Sigmoid colon (tissue), 7 donors: Measurements from ENCODE around the gene PXT1. TPM values are rescaled to one million over a fixed set of nuclear protein-coding genes. Genes with fewer than 3 reads are reported as not detected.

Experiments
- DNase-seq: peaks from one replicate; pipeline ENCODE4 v3.0.0-alpha.2; 2019
- H3K27ac ChIP-seq, 4 donors: fragments of 200-600 bp; sonication (generic); one replicate each; pipeline ENCODE4 v1.5.1; 2016 to 2019; ENCODE audit warnings: mild to moderate bottlenecking in 1 of 4
- H3K27me3 ChIP-seq, 3 donors: fragments of 200-600 bp; sonication (generic); one replicate each; pipeline ENCODE4 v1.5.1; 2019; ENCODE audit warnings: mild to moderate bottlenecking in 1 of 3
- H3K36me3 ChIP-seq, 4 donors: fragments of 200-600 bp; sonication (generic); one replicate each; pipeline ENCODE4 v1.5.1; 2016 to 2019
- H3K4me1 ChIP-seq, 4 donors: fragments of 200-600 bp; sonication (generic); one replicate each; pipeline ENCODE4 v1.5.1; 2017 to 2019
- H3K4me3 ChIP-seq, 4 donors: fragments of 200-600 bp; sonication (generic); one replicate each; pipeline ENCODE4 v1.5.1; 2017 to 2019; ENCODE audit warnings: mild to moderate bottlenecking in 2 of 4, moderate library complexity in 1 of 4
- H3K9me3 ChIP-seq, 4 donors: fragments of 200-600 bp in 3 of 4; sonication (generic) in 3 of 4; one replicate each; pipeline versions ENCODE4 v1.5.1 to v1.6.1; 2013 to 2019
- EP300 ChIP-seq, 4 donors: sonication (generic); formaldehyde crosslinking; IDR thresholded peaks; one replicate each; pipeline ENCODE4 v1.6.1; 2017; ENCODE audit warnings: antibody characterized with exemption in 4 of 4
- POLR2A ChIP-seq, 2 donors: fragments of 450-650 bp; IDR thresholded peaks; one replicate each; pipeline ENCODE4 v1.6.1; 2016; ENCODE audit warnings: antibody characterized with exemption in 2 of 2, mild to moderate bottlenecking in 2 of 2, moderate library complexity in 2 of 2
- POLR2AphosphoS5 ChIP-seq, 4 donors: sonication (generic); formaldehyde crosslinking; IDR thresholded peaks; one replicate each; pipeline ENCODE4 v1.6.1; 2017; ENCODE audit warnings: antibody characterized with exemption in 4 of 4
- WGBS, 2 donors: extraction: QIAGEN DNeasy Blood & Tissue Kit; methylation state at CpG; one replicate each; pipeline ENCODE4 v1.1.7; 2013; 5-methylcytosine and 5-hydroxymethylcytosine counted together
- intact Hi-C: fragments of 100-400 bp; cut with DNase I; formaldehyde crosslinking; loops from one replicate; pipeline ENCODE4 v1.15.1; 2023
- polyA plus RNA-seq, 3 donors: library from polyadenylated mRNA; stranded (reverse); fragments of 200-250 nt; gene quantifications; one replicate each; pipeline ENCODE4 v1.2.3, GENCODE V29; 2013
- total RNA-seq, 4 donors: library from RNA; depleted of rRNA; stranded (reverse); fragments of >200 nt; gene quantifications; one replicate each; pipeline ENCODE4 v1.1.0, GENCODE V29; 2016
- TF ChIP-seq, protein P1 (sequence below), 4 experiments: fragments of 450-650 bp in 3 of 4; fragments of 200-600 bp in 1 of 4; IDR thresholded peaks; one replicate each; pipeline ENCODE4 v1.5.1; 2016 to 2019; ENCODE audit warnings: antibody characterized with exemption in 4 of 4, mild to moderate bottlenecking in 3 of 4, moderate library complexity in 2 of 4
- donor health status: healthy with polysubstance abuse.
- donor health status: Bipolar disorder and iron deficiency.
- donor health status: healthy.

Gene PXT1
- total and polyA plus RNA-seq, 7 donors, result not detected

DNA sequence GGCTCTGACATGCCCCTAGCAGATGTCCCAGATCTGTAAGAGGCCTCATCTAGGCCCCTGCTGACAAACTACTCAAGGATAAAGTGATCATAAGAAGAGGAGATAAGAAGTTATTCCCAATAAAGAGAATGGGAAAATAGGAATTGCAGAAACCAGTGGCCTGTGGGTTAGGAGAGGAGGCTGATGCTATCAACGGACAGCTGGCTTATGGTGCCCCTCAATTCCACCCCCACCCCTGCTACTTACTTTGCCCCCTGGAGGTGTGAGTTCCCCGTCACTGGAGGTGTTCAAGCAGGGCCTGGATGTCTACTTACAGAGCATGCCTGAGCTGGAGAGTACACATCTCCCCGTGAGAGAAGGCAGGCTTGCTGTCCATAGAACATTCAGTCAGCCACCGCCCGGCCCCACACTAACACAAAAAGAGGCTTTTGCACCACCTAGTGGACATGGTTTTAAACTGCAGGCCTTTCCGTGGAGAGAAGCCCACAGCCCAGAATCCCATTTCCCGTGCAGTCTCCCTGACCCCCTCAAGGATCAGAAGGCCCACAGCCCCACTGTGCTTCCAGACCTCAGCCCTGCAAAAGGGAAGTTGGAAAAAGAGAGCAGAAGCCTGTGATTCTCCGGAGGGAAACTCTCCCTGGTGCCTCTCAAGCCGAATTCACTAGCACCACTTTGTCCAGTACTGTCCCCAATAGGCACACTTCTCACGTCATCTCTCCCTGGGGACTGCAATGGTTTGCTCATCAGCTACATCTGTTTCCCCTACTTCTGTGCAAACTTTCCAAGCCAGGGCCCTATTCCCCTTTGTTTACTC is 82.2 kb downstream of the PXT1 start:
- Histone ChIP-seq H3K4me1 (peaks cover 0 to 17% (median 13%) of the 10 kb centered on the region in 4 donors), H3K36me3 (no peaks in the 10 kb centered on the region), H3K9me3 (no peaks in the 10 kb centered on the region), H3K4me3 (no peak overlapping the region), H3K27me3 (no peaks in the 10 kb centered on the region), H3K27ac (no peak overlapping the region)
- WGBS, 2 donors, result 22 to 25% methylated on average over 10 of the region's 10 CpGs
- DNase-seq, result peak; percentile 88
- TF ChIP-seq, protein P1, sequence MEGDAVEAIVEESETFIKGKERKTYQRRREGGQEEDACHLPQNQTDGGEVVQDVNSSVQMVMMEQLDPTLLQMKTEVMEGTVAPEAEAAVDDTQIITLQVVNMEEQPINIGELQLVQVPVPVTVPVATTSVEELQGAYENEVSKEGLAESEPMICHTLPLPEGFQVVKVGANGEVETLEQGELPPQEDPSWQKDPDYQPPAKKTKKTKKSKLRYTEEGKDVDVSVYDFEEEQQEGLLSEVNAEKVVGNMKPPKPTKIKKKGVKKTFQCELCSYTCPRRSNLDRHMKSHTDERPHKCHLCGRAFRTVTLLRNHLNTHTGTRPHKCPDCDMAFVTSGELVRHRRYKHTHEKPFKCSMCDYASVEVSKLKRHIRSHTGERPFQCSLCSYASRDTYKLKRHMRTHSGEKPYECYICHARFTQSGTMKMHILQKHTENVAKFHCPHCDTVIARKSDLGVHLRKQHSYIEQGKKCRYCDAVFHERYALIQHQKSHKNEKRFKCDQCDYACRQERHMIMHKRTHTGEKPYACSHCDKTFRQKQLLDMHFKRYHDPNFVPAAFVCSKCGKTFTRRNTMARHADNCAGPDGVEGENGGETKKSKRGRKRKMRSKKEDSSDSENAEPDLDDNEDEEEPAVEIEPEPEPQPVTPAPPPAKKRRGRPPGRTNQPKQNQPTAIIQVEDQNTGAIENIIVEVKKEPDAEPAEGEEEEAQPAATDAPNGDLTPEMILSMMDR (IDR thresholded peaks at IDR 0.05), result peak; percentile 69 to 86 (median 80)
- TF ChIP-seq POLR2A (IDR thresholded peaks at IDR 0.05) (no peak), POLR2AphosphoS5 (IDR thresholded peaks at IDR 0.05) (no peak), EP300 (IDR thresholded peaks at IDR 0.05) (no peak)
- intact Hi-C loops, result loop anchor here (2.0 to 5.0 kb wide), 3 partner anchors 18 to 238 kb away; no protein-coding TSS in a partner anchor

DNA sequence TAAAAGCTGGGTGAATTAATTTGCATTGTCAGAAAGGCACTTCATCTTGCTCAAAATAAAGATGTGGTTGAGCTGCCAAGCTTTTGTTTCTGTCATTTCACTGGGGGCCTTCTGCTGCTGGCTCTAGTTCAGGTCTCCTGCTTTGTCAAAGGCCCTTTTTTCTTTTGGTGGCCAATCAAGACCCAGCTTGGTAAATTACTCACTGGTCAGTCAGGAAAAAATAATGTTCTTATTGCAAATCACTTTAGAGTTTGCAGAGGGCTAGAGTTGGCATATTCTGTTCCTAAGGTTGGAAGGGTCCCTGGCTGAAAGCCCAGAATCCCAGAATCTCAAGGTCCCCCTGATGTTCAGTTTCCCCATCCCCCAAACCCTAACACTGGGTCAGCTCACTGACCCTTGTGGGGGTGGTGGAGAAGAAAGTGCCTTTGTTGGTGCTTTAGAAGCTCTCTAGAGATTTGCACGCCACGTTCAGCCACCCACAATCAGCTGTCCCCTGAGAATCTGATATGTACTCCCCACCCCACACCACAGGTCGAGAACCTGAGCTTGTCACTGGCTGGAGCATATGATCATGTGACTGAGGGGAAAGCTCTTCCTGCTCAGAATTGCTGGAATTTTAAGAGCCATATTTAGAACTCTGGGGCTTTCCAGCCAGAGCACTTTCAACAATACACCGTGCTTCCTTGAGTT is 84.3 kb downstream of the PXT1 start:
- Histone ChIP-seq H3K36me3 (no peaks in the 10 kb centered on the region), H3K4me1 (peaks cover 0 to 17% (median 13%) of the 10 kb centered on the region in 4 donors), H3K4me3 (no peak overlapping the region), H3K27ac (no peak overlapping the region), H3K9me3 (no peaks in the 10 kb centered on the region), H3K27me3 (no peaks in the 10 kb centered on the region)
- 53 to 87% methylated on average over 4 of the region's 4 CpGs for WGBS, 2 donors
- intact Hi-C loops, result no loop called here
- TF ChIP-seq, protein P1 (IDR thresholded peaks at IDR 0.05), result no peak
- TF ChIP-seq POLR2A (IDR thresholded peaks at IDR 0.05) (no peak), EP300 (IDR thresholded peaks at IDR 0.05) (no peak), POLR2AphosphoS5 (IDR thresholded peaks at IDR 0.05) (peak in 1 of 4 donors; percentile 34)
- DNase-seq, result no peak

- Histone ChIP-seq H3K27me3 (no peaks in the 10 kb centered on the region), H3K4me3 (no peak overlapping the region), H3K9me3 (no peaks in the 10 kb centered on the region), H3K27ac (no peak overlapping the region), H3K36me3 (no peaks in the 10 kb centered on the region), H3K4me1 (peaks cover 0 to 17% (median 13%) of the 10 kb centered on the region in 4 donors)
- DNase-seq, result no peak
- TF ChIP-seq POLR2A (IDR thresholded peaks at IDR 0.05), result no peak
- TF ChIP-seq EP300 (IDR thresholded peaks at IDR 0.05), result no peak
- TF ChIP-seq, protein P1 (IDR thresholded peaks at IDR 0.05), result no peak
- no peak for TF ChIP-seq POLR2AphosphoS5 (IDR thresholded peaks at IDR 0.05)
- 71 to 77% methylated on average over 3 of the region's 3 CpGs for WGBS, 2 donors
- intact Hi-C loops, result no loop called here
Measured at GRCh38 chr6:36357872-36358225, 84.8 kb downstream of the PXT1 start.

GRCh38 chr6:36355819-36356218 is 86.8 kb downstream of the PXT1 start:
- H3K27ac ChIP-seq, result no peak overlapping the region
- DNase-seq, result no peak
- 77 to 83% methylated on average over 4 of the region's 4 CpGs for WGBS, 2 donors
- intact Hi-C loops, result no loop called here
- TF ChIP-seq, protein P1 (IDR thresholded peaks at IDR 0.05), result no peak
- TF ChIP-seq EP300 (IDR thresholded peaks at IDR 0.05) (no peak), POLR2A (IDR thresholded peaks at IDR 0.05) (no peak), POLR2AphosphoS5 (IDR thresholded peaks at IDR 0.05) (no peak)
- no peaks in the 10 kb centered on the region for H3K27me3 ChIP-seq
- H3K9me3 ChIP-seq, result no peaks in the 10 kb centered on the region
- H3K4me1 ChIP-seq, result peaks cover 0 to 21% (median 17%) of the 10 kb centered on the region in 4 donors
- no peak overlapping the region for H3K4me3 ChIP-seq
- no peaks in the 10 kb centered on the region for H3K36me3 ChIP-seq
